CD14-positive monocyte (primary cell): Measurements from ENCODE around the gene ADA. TPM values are rescaled to one million over a fixed set of nuclear protein-coding genes. Genes with fewer than 3 reads are reported as not detected.

Source experiments
- DNase-seq, 3 donors: peaks; one replicate each; pipeline ENCODE4 v3.0.0-alpha.2; 2011 to 2022
- H2AFZ ChIP-seq: 2 replicates; pipeline ENCODE4 v1.6.0; 2012; ENCODE audit warnings: mild to moderate bottlenecking, low read depth, low read length, inconsistent platforms; ENCODE audit not compliant: insufficient read depth, poor library complexity, severe bottlenecking
- H3K27ac ChIP-seq, 2 donors: 1 replicate in 1 of 2; 2 replicates in 1 of 2; pipeline ENCODE4 v1.5.1; 2012 to 2013; ENCODE audit warnings: low read length in 2 of 2, control low read depth in 1 of 2, inconsistent platforms in 1 of 2, low read depth in 1 of 2, mild to moderate bottlenecking in 1 of 2
- H3K27me3 ChIP-seq, 2 donors: one replicate each; pipeline versions ENCODE4 v1.6.0 to v1.6.1; 2011 to 2013; ENCODE audit warnings: low read length in 2 of 2; ENCODE audit not compliant: control insufficient read depth in 2 of 2, insufficient read depth in 2 of 2
- H3K36me3 ChIP-seq, 2 donors: replicated peaks in 1 of 2; 1 replicate in 1 of 2; 2 replicates in 1 of 2; pipeline versions ENCODE4 v1.5.1 to v1.6.1; 2012 to 2013; ENCODE audit warnings: low read length in 2 of 2, control low read depth in 1 of 2, inconsistent platforms in 1 of 2, mild to moderate bottlenecking in 1 of 2; ENCODE audit not compliant: insufficient read depth in 2 of 2, control insufficient read depth in 1 of 2
- H3K4me1 ChIP-seq, 2 donors: 1 replicate in 1 of 2; 2 replicates in 1 of 2; pipeline versions ENCODE4 v1.5.1 to v1.6.1; 2012 to 2013; ENCODE audit warnings: low read length in 2 of 2, control low read depth in 1 of 2, inconsistent platforms in 1 of 2, mild to moderate bottlenecking in 1 of 2, moderate library complexity in 1 of 2; ENCODE audit not compliant: insufficient read depth in 2 of 2, control insufficient read depth in 1 of 2
- H3K4me2 ChIP-seq: replicated peaks from 2 replicates; pipeline ENCODE3; 2012; ENCODE audit warnings: low read length, moderate library complexity, mild to moderate bottlenecking; ENCODE audit not compliant: poor library complexity, severe bottlenecking; ENCODE audit errors: extremely low read depth
- H3K4me3 ChIP-seq, 3 experiments: fragments of 200-600 bp in 1 of 3; sonication (generic) in 1 of 3; replicated peaks in 1 of 3; 1 replicate in 2 of 3; 2 replicates in 1 of 3; pipeline ENCODE4 v1.5.1; 2011 to 2013; ENCODE audit warnings: low read length in 3 of 3, mild to moderate bottlenecking in 3 of 3, control low read depth in 2 of 3, low read depth in 2 of 3, inconsistent platforms in 1 of 3, moderate library complexity in 1 of 3
- H3K79me2 ChIP-seq: 2 replicates; pipeline ENCODE4 v1.6.0; 2012; ENCODE audit warnings: mild to moderate bottlenecking, control low read depth, inconsistent platforms, low read length, moderate library complexity; ENCODE audit not compliant: insufficient read depth
- H3K9ac ChIP-seq: 2 replicates; pipeline ENCODE4 v1.6.0; 2017; ENCODE audit warnings: low read length, mild to moderate bottlenecking; ENCODE audit not compliant: insufficient read depth, poor library complexity, severe bottlenecking
- H3K9me3 ChIP-seq, 2 donors: replicated peaks in 1 of 2; 1 replicate in 1 of 2; 2 replicates in 1 of 2; pipeline versions ENCODE4 v1.5.1 to v1.6.1; 2012 to 2013; ENCODE audit warnings: low read length in 2 of 2, control low read depth in 1 of 2; ENCODE audit not compliant: control insufficient read depth in 1 of 2, insufficient read depth in 1 of 2
- H4K20me1 ChIP-seq: 2 replicates; pipeline ENCODE4 v1.6.0; 2012; ENCODE audit warnings: mild to moderate bottlenecking, low read length, control low read depth, moderate library complexity; ENCODE audit not compliant: insufficient read depth
- H3K27ac Mint-ChIP-seq, 7 donors: one replicate each; pipeline ENCODE4 v1.8.0; 2020; ENCODE audit warnings: mild to moderate bottlenecking in 7 of 7, mixed read lengths in 7 of 7, moderate library complexity in 6 of 7, inconsistent platforms in 2 of 7
- H3K27me3 Mint-ChIP-seq, 3 donors: one replicate each; pipeline ENCODE4 v1.8.0; 2021 to 2022; ENCODE audit warnings: low read depth in 3 of 3, mild to moderate bottlenecking in 3 of 3, mixed read lengths in 3 of 3, moderate library complexity in 3 of 3, inconsistent platforms in 1 of 3
- H3K36me3 Mint-ChIP-seq, 2 donors: one replicate each; pipeline ENCODE4 v1.8.0; 2020; ENCODE audit warnings: mixed read lengths in 2 of 2, inconsistent platforms in 1 of 2, mild to moderate bottlenecking in 1 of 2
- H3K4me1 Mint-ChIP-seq: one replicate; pipeline ENCODE4 v1.8.0; 2020; ENCODE audit warnings: mild to moderate bottlenecking, mixed read lengths
- H3K4me3 Mint-ChIP-seq, 2 donors: one replicate each; pipeline ENCODE4 v1.8.0; 2020; ENCODE audit warnings: mild to moderate bottlenecking in 2 of 2, mixed read lengths in 2 of 2, moderate library complexity in 1 of 2
- H3K9me3 Mint-ChIP-seq, 7 donors: one replicate each; pipeline ENCODE4 v1.8.0; 2020 to 2022; ENCODE audit warnings: mixed read lengths in 7 of 7, mild to moderate bottlenecking in 6 of 7, moderate library complexity in 6 of 7, inconsistent platforms in 2 of 7
- CTCF ChIP-seq: fragments of 200-600 bp; IDR thresholded peaks from one replicate; pipeline ENCODE4 v1.8.0; 2022; ENCODE audit warnings: antibody characterized with exemption, mild to moderate bottlenecking
- WGBS: methylation state at CpG from one replicate; pipeline ENCODE4 v1.1.5; 2013; ENCODE audit warnings: missing lambda C conversion rate; ENCODE audit not compliant: insufficient coverage; 5-methylcytosine and 5-hydroxymethylcytosine counted together
- intact Hi-C, 2 donors: fragments of 100-400 bp; cut with micrococcal nuclease; formaldehyde crosslinking; loops; one replicate each; pipeline versions ENCODE4 v1.15.0 to v1.15.1; 2023
- polyA plus RNA-seq, 3 donors: library from polyadenylated mRNA; depleted of rRNA in 1 of 3; unstranded in 2 of 3; stranded (reverse) in 1 of 3; fragments of 300-500 nt in 2 of 3; fragments of >200 nt in 1 of 3; fragmentation: Illumina TruSeq in 2 of 3; gene quantifications; 1 replicate in 2 of 3; 2 replicates in 1 of 3; pipeline ENCODE4 v1.2.3, GENCODE V29; 2012 to 2021

Gene ADA
- polyA plus RNA-seq, 3 donors = 11.1 to 17.2 (median 15.6) TPM

- Histone ChIP-seq H3K4me1 (peaks cover 17 to 24% of the 10 kb centered on the region in 2 donors), H3K9ac (peak overlapping the region; percentile 36), H3K79me2 (no peaks in the 10 kb centered on the region), H4K20me1 (no peaks in the 10 kb centered on the region), H3K4me3 (peak overlapping the region in 1 of 3 experiments; percentile 38), H3K27ac (peak overlapping the region; percentile 67 to 87), H3K36me3 (no peaks in the 10 kb centered on the region), H2AFZ (no peak overlapping the region), H3K9me3 (peaks cover 0 to 14% of the 10 kb centered on the region in 2 donors), H3K4me2 (peak overlapping the region; percentile 52), H3K27me3 (no peaks in the 10 kb centered on the region)
- DNase-seq = peak; percentile 88 to 97 (median 93)
- Mint-ChIP-seq H3K27ac (peak overlapping the region; percentile 81 to 94 (median 90)), H3K36me3 (no peaks in the 10 kb centered on the region), H3K9me3 (peaks cover 10 to 20% (median 15%) of the 10 kb centered on the region in 7 donors), H3K27me3 (peaks cover 0 to 3% (median 0%) of the 10 kb centered on the region in 3 donors), H3K4me1 (peaks cover 28% of the 10 kb centered on the region), H3K4me3 (peak overlapping the region; percentile 28 to 64)
- no CpG with 5 or more reads among the region's 3 CpGs for WGBS
- intact Hi-C loops = loop anchor here in 1 of 2 donors (10.0 kb wide), 1 partner anchor 89 kb away; no protein-coding TSS in a partner anchor
- TF ChIP-seq CTCF = no peak
Observed at GRCh38 chr20:44664131-44664530, 12.6 kb upstream of the ADA start.

- Mint-ChIP-seq H3K27me3 (peaks cover 0 to 3% (median 0%) of the 10 kb centered on the region in 3 donors), H3K4me3 (no peak overlapping the region), H3K9me3 (peaks cover 14 to 27% (median 20%) of the 10 kb centered on the region in 7 donors), H3K27ac (peak overlapping the region in 1 of 7 donors; percentile 83), H3K4me1 (peaks cover 28% of the 10 kb centered on the region), H3K36me3 (no peaks in the 10 kb centered on the region)
- no peak overlapping the region for H2AFZ ChIP-seq
- peaks cover 17 to 24% of the 10 kb centered on the region in 2 donors for H3K4me1 ChIP-seq
- no peaks in the 10 kb centered on the region for H3K27me3 ChIP-seq
- H3K9ac ChIP-seq = no peak overlapping the region
- 27% methylated on average over 2 of the region's 3 CpGs for WGBS
- no peak for TF ChIP-seq CTCF
- H3K36me3 ChIP-seq = no peaks in the 10 kb centered on the region
- H3K4me2 ChIP-seq = no peak overlapping the region
- no peak overlapping the region for H3K4me3 ChIP-seq
- intact Hi-C loops = loop anchor here in 1 of 2 donors (10.0 kb wide), 1 partner anchor 87 kb away; no protein-coding TSS in a partner anchor
- no peak overlapping the region for H3K27ac ChIP-seq
- H3K9me3 ChIP-seq = peaks cover 0 to 14% of the 10 kb centered on the region in 2 donors
- H3K79me2 ChIP-seq = no peaks in the 10 kb centered on the region
- no peaks in the 10 kb centered on the region for H4K20me1 ChIP-seq
- DNase-seq = no peak
Observed at GRCh38 chr20:44662261-44662660, 10.8 kb upstream of the ADA start.
